Measurements from ENCODE around the gene DIPK2A.

DIPK2A gene, protein sequence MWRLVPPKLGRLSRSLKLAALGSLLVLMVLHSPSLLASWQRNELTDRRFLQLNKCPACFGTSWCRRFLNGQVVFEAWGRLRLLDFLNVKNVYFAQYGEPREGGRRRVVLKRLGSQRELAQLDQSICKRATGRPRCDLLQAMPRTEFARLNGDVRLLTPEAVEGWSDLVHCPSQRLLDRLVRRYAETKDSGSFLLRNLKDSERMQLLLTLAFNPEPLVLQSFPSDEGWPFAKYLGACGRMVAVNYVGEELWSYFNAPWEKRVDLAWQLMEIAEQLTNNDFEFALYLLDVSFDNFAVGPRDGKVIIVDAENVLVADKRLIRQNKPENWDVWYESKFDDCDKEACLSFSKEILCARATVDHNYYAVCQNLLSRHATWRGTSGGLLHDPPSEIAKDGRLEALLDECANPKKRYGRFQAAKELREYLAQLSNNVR

DNA sequence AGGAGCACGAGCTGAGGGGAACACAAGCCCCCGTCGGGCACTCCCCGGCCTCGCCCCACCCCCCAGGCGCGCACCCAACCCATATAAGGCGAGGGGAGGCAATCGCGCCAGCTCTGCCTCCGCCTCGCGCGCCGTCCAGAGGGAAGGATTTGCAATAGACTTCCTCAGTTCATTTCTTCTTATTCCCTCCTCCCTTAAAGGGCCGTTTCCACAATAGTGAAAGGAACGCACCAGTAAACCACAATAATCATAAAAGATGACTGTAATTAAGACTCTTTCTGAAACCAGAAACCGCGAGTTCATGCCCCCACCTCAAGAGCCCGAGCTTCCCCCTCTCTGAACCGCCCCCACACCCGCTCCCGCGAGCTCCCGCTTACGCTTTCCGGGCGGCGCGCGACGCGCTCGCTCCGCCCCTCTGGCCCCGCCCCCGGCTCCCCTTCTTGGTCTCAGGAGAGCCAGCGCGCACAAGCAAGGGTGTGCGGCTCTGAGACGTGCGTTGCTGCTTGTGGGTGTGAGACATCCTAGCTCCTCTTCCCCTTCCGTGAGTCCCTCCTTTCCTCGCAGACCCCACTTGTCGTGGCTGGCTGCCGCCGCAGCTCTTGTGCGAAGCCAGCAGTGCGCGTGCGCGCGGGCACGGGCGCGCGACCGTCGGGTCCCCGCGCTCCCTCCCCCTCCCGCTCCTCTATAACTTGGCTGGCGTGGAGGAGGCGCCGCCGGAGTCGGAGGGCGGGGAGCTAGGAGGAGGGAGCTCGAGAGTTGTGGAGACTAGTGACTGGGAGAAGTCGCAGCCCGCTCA is at the start of gene DIPK2A:
DIPK2A (plus strand) TSS at position 465 of the 796 bp plus-strand sequence. CDS start 510 bp downstream, outside the sequence.
- DNase-seq (ENCODE audit: low spot score) = peak; percentile 92

DNA sequence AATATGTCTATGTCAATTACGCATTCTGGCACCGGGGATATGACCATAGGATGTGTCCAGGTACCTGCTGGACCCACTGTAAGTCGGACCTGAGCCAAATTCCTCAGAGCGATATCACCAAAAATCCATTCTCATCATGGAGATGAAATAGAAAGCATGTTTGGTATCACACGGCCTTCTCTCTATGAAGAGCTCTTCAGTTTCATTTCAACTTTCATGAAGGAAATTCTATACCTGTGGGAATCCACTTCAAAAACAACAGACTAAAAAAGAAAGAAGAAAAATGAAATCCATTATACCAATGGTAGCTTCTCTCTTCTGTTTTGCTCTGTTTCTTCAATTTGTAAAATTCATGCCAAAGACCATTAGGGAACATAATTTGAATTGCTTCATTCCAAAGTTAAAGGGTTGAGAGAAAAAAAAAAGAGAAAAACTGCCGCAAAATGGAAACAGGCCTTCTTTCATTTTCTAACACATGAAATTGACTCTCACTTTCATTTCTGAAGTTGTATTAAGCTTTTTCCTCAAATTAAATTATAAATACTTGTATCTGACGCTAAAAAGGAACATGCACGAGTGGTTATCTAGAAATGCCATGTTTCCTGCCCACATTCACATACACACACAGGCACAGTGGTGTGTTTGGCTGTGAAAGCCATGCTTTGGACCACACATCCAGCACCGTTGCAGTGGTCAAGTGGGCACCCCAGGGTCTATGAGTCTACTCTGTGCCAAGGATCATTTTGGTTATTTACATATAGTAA is 46.9 kb upstream of the DIPK2A start:
- DNase-seq (ENCODE audit: low spot score) = no peak

DNA sequence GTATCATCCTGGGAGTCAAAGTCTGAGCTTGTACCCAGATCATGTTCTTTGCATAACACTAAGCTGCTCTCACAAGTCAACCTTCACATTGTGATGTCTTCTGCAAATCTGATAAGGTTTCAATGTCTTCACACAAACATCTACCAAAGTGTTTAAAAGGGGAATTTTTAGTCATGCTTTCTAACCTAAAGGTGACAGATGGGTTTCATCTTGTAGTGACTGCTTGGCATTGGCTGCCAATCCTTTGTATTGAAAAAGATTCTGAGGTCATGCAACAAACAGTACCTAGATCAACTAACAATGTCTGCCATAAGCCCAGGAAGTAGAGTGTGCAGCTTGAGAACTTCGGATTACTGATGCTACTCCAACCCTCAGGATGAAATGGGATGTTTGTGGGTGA is 43.6 kb upstream of the DIPK2A start:
- DNase-seq (ENCODE audit: low spot score) = no peak

DNA sequence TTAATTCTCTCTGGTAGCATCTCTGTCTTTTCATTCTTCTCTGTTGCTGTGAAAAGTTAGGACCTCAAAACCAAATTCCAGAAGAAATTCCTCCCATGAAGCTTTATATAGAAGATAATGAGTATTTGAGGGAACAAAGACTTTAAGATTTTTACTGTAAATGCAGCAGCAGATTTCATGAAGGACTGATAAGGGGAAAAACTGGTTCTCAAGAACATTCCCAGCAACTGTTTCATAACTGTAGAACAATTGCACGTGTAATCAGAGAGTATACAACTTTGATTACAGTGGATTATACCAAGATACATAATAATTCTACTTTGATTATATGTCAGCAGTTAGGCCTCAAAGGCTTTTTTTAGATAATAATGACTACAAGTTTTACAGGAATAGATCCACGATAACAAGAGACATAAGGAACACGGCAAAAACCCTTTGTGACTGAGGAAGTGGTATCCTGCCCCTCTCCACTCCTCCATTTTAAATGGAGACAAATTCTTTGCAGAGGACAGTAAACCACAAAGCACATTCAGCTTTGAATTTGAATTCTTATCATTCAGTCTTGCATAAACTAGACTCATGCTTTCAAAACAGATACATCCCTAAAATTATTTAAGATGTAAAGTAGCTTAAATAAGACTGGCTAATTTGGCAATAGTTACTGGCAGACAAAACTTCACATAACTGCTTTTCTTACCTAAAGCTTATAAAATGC is 42.9 kb upstream of the DIPK2A start:
- no peak for DNase-seq (ENCODE audit: low spot score)

DNA sequence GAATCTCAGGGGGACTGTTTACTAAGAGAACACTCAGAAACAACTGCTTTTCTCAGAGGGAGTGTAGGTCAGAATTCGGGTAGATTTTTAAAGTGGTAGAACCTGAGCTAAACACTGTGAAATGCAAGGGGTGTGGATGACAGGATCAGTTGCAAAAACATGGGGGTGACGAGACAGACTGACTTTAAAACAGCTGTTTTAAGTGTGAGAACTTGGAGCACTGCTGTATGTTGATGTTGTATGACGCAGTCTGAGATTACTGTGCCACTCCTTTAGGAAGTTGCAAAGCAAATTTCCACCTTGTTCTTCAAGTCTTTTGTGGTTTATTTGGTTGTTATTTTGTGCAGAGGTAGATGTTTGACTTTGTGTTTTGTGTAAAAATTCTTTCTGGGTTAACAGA is 36.8 kb upstream of the DIPK2A start:
- DNase-seq (ENCODE audit: low spot score) = no peak

GRCh38 chr3:143935678-143936077 is 35.9 kb upstream of the DIPK2A start:
- DNase-seq (ENCODE audit: low spot score) = no peak

- DNase-seq (ENCODE audit: low spot score) = no peak
These were observed 20.8 kb upstream of the DIPK2A start for GRCh38 chr3:143950810-143951209.

DNA sequence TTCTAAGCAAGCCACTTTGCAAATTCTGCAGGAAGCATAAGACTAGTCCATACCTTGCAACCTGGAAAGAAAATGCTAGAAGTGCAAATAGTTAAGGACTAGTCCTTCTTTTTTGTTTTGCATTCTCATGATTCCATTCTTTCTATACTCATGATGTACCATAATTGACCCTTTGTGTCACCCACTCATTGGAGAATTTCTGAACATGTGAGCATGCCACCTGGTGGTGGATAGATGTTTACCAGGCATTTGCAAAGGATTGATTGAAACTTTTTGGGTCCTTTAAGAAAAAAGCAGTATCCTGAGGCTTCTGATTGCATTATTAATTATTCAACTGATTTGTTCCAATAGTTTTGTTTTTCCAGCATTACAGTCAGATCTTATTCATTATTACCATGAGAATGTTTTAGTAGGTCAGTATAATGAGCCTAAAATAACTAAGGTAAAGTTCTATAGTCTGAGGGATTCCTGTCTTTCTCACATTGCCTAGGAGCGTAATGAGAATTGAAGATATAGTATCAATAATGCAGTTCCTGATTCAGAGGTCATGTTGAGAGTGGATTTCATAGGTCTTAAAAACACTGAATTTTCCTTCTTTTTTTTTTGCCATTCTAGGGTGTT is 20.2 kb upstream of the DIPK2A start:
- DNase-seq (ENCODE audit: low spot score) = peak; percentile 52

GRCh38 chr3:143952569-143953072 is 19.0 kb upstream of the DIPK2A start:
- DNase-seq (ENCODE audit: low spot score) = no peak

DNA sequence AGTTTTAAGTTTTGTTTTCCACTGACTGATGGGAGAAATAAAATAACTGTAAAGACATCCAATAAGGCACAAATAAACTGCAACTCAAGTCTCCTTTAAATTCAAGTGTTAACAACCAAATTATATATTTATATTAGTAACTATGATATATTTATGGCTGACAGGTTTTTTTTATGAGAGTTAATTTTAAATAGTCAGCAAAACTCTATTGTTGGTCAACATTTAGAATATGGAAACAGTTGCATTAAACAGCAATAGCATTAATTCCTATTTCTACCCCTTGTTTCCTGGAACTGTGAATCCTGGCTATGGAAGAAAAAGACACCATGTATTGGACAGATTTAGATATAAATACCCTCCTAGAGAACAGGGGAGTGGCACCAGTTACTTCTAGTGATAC is 16.5 kb upstream of the DIPK2A start:
- DNase-seq (ENCODE audit: low spot score) = no peak

DNA sequence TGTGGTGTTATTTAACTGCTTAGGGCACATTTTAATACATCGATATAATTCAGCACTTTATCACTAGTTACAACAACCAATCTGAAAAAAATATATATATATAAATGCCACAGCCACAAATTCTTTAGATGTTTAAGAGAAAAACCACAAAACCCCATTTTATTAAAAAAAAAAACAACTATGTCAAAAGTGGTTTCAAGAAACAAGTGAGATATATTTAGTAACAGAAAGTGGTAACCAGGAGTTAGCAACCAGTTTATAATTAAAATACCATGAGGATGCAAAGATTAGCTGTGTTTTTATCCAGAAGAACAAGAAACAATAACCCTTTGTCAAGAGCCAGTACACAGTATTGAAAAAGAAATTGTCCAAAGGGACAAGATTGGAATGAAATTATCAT is 14.8 kb upstream of the DIPK2A start:
- DNase-seq (ENCODE audit: low spot score) = no peak

- DNase-seq (ENCODE audit: low spot score) = no peak
These were observed 14.2 kb upstream of the DIPK2A start for GRCh38 chr3:143957453-143957852.

DNA sequence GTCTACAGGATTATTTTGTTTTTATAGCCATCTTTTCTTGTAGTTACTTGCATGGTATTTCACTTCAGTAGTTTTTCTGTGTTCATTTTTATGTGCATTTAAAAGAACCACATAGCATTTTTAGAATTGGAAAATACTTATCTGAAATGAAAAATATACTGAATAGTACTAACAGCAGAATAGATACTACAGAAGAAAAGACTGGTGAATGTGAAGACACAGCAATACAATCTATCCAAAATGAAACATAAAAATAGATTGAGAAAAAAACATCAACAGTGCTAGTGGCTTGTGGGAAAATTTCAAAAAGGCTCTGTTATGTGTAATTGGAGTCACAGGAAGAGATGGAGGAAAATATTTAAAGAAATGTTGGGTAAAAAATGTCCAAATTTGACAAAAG is 12.7 kb upstream of the DIPK2A start:
- DNase-seq (ENCODE audit: low spot score) = no peak

DNA sequence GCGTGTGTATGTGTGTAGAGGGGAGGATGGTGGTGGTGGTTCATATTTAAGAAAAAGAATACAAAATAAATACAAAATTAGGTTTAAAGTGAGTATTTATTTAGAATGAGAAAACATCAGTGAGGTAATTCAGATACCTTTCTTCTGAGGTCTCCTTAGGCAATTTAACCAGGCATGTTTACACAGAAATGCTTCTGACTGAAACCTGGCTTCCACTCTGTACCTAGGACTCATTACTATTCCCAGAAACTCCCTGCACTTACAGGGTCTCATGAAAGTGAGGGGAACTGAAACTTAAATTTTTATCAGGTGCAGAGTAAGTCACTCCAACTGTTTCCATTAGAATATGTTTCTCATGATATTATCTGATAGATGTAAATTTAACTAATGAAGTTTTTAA is 10.3 kb upstream of the DIPK2A start:
- no peak for DNase-seq (ENCODE audit: low spot score)

GRCh38 chr3:143963946-143964345 is 7.7 kb upstream of the DIPK2A start:
- no peak for DNase-seq (ENCODE audit: low spot score)

DNA sequence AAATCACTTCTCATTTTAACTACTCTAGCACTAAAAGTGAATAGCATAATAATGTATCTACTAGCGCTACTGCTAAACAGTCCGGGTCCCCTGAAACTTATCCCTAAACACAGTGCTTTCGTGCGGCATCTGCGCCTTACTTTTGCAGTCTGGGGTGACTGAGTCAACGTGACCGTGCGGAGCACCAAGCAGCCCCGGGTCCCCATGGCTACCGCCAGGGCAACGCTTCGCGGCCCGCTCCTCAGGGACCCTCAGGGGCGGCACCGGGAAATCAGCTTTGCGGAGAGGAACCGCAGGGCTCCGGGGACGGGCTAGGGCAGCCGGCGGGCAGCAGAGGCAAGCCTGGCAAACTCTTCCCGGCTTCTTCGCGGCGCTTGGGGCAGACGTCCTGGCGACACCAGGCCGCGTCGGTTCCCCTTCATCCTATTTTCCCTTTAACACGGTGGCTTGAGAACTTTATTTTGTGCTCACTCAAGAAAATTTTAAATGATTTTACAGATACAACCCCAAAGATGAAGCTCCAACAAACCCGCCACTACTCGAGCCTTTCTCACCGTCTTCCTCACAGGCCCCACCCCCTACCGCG is 757 bp upstream of the DIPK2A start:
- DNase-seq (ENCODE audit: low spot score) = peak; percentile 41

DNA sequence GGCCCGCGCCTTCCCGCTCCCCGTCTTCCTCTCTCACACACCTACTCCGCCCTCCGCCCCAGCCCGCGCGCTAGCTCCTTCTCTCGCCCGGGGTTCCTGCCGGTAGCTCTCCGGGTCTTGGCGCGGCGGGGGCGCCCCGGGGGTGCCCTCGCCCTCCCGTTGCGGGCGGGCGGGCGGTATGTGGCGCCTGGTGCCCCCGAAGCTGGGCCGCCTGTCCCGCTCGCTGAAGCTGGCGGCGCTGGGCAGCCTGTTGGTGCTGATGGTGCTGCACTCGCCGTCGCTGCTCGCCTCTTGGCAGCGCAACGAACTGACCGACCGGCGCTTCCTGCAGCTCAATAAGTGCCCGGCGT is 507 bp downstream of the DIPK2A start:
- DNase-seq (ENCODE audit: low spot score) = no peak

GRCh38 chr3:143972505-143973258 is 1.1 kb downstream of the DIPK2A start:
- DNase-seq (ENCODE audit: low spot score) = peak; percentile 35

- DNase-seq (ENCODE audit: low spot score) = peak; percentile 80
These were observed 1.8 kb downstream of the DIPK2A start for GRCh38 chr3:143973259-143974021.
